Rectal smooth muscle tissue (tissue), 1 donor: Measurements from ENCODE around the gene PSMB7.

Source experiments
- H3K27ac ChIP-seq: one replicate; pipeline ENCODE4 v1.7.0; 2013; ENCODE audit warnings: low read depth, low read length, inconsistent platforms
- H3K27me3 ChIP-seq: one replicate; pipeline ENCODE4 v1.7.0; 2013; ENCODE audit warnings: low read length; ENCODE audit not compliant: control insufficient read depth, insufficient read depth
- H3K36me3 ChIP-seq: one replicate; pipeline ENCODE4 v1.7.0; 2013; ENCODE audit warnings: low read length; ENCODE audit not compliant: control insufficient read depth, insufficient read depth
- H3K4me1 ChIP-seq: one replicate; pipeline ENCODE4 v1.7.0; 2013; ENCODE audit warnings: low read length; ENCODE audit not compliant: control insufficient read depth, insufficient read depth
- H3K4me3 ChIP-seq: one replicate; pipeline ENCODE4 v1.7.0; 2013; ENCODE audit warnings: low read length
- H3K9ac ChIP-seq: one replicate; pipeline ENCODE4 v1.7.0; 2013; ENCODE audit warnings: low read length

The PSMB7 gene

DNA sequence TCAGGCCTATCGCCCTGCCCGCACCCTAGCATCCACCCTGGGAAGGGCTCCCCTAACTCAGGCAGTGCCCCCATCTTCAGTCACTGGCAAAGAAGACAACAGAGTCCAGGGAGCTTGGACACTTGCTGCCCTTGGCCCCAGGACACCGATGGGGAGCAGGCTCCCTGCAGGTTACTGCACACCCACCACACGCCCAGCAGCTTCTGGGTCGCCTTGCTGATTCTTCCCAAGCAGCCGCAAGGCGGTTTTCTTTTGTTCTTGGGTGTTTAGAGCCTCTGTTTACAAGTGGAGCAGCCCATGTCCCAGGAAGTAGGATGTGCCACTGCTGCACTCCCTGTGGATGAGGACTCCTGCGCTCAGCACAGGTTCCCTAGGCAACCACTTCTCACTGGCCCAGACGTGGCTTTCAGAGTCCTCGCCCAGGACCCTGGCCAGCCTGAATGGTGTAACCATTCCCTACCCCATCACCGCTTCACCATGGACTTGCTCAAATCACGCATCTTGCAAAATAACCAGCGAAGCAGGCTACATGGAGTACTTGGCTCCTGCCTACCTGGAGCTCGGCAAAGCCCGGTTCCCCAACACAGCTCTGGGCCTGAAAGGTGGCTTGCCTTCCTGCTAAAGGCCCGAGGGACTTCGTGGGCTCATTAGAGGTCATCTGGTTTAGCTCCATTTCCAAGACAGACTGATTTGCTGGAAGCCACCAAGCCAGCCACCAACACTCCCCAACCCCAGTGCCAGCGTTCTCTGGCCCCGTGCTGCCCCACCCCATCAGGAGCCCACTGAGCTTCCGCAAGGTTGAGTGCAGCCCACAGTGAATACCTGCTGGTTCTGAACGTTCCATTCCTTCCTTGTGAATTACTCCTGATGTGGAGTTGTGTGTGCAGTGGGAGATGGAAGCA is 60.0 kb downstream of the PSMB7 start:
- no peak overlapping the region for H3K4me3 ChIP-seq
- H3K27ac ChIP-seq = no peak overlapping the region
- H3K27me3 ChIP-seq = no peaks in the 10 kb centered on the region
- H3K4me1 ChIP-seq = no peaks in the 10 kb centered on the region
- no peak overlapping the region for H3K9ac ChIP-seq
- H3K36me3 ChIP-seq = peaks cover 26% of the 10 kb centered on the region

DNA sequence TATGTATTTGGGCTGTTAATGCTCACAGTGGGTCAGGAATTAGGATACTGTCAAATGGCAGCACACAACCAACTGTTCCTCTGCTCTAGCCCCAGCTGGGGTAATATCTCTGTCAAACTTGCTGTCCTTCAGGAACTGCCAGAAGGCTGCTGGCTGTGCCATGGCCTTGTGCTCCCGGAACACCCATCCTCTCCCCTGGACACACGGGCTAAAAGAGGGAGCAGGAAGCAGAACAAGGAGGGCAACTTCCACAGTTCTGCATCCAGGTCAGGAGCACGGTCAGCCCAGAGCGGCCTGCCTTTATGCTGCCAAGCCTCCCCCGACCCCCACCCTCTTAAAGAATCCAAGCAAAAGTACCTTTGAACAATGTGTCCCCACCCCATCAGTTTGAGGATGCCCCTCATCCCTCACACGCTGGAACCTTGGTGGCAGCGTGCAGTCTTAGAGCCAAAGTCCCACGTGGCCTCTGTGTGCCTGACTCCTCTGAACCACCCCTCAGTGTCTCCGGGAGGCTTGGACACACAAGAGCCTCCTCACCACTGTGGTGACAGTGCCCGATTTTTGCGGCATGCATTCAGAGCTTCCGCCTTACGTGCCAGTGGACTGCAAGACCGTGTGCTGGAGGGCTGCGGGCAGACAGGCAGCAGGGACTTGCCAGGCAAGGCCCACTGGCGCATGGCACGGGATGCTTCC is 60.8 kb downstream of the PSMB7 start:
- Histone ChIP-seq H3K4me3 (no peak overlapping the region), H3K27me3 (no peaks in the 10 kb centered on the region), H3K27ac (no peak overlapping the region), H3K36me3 (peaks cover 28% of the 10 kb centered on the region), H3K4me1 (no peaks in the 10 kb centered on the region), H3K9ac (no peak overlapping the region)

DNA sequence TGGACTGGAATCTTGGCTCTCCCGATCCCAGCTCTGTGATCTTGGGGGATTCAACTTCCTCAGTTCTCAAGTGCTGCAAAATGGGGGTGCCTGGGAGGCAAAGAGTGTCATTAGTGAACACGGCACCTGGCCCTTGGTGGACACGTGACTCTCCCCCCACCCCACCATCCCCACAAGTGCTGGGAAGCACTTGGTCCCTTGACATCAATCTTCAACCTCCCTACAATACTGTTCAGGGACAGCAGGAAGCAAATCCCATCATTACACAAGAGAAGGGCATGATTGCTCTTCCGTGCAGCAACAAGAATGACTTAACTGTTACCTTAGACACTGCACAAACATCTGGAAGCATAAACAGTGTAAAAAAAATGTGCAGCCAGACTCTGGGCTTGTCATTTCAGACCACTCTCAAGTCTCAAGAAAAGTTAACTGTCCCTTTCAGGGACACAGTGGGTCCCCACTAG is 61.4 kb downstream of the PSMB7 start:
- H3K9ac ChIP-seq = no peak overlapping the region
- no peak overlapping the region for H3K27ac ChIP-seq
- no peaks in the 10 kb centered on the region for H3K27me3 ChIP-seq
- no peak overlapping the region for H3K4me3 ChIP-seq
- no peaks in the 10 kb centered on the region for H3K4me1 ChIP-seq
- H3K36me3 ChIP-seq = peaks cover 29% of the 10 kb centered on the region

DNA sequence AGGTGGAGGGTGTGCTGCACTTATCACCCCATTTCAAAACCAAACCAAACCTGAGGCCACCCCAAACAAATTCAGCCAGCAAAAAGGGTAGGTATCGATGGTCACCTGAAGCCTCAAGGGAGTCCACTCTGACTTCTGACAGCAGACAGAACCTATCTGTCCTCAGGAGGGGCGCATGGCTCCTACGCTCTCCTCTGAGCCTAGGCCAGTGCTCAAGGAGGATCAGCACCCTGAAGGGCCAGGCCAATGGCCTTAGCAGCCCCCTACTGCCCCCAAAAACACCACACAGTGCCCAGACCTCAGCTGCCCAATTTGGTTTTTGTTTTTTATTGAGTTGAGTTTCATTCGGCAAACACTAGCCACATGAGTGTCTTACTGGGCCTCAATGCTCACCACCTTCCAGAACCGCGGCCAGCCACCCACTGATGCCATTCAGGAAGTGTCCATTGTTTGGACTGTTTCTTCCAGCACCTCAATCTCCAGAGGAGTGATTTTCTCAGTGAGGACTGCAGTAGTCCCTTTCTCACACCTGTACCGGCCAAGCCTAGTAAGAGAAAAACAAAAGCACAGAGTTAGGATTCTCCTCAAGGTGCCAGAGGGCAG is 62.0 kb downstream of the PSMB7 start:
- Histone ChIP-seq H3K27me3 (no peaks in the 10 kb centered on the region), H3K4me3 (no peak overlapping the region), H3K27ac (no peak overlapping the region), H3K36me3 (peaks cover 32% of the 10 kb centered on the region), H3K4me1 (no peaks in the 10 kb centered on the region), H3K9ac (no peak overlapping the region)

DNA sequence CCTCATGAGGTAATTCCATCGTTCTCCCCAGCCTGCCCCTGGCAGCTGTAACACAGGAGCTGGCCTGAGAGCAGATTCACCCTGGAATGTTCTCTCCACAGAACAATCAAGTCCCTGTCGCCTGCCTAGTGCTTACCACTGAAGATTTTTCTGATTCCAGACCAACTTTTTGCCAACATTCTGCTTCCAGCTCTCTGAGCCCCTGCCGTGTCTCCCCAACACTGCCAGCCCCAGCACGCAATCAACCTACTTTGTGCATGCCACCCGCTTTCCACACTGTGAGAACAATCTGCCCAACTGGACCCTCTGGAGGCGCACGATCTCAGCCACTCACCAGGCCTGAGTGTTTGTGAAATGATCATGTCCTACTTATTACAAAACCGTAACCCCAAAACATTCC is 62.6 kb downstream of the PSMB7 start:
- H3K36me3 ChIP-seq = peaks cover 32% of the 10 kb centered on the region
- H3K9ac ChIP-seq = no peak overlapping the region
- H3K27me3 ChIP-seq = no peaks in the 10 kb centered on the region
- no peak overlapping the region for H3K27ac ChIP-seq
- H3K4me1 ChIP-seq = no peaks in the 10 kb centered on the region
- H3K4me3 ChIP-seq = no peak overlapping the region

DNA sequence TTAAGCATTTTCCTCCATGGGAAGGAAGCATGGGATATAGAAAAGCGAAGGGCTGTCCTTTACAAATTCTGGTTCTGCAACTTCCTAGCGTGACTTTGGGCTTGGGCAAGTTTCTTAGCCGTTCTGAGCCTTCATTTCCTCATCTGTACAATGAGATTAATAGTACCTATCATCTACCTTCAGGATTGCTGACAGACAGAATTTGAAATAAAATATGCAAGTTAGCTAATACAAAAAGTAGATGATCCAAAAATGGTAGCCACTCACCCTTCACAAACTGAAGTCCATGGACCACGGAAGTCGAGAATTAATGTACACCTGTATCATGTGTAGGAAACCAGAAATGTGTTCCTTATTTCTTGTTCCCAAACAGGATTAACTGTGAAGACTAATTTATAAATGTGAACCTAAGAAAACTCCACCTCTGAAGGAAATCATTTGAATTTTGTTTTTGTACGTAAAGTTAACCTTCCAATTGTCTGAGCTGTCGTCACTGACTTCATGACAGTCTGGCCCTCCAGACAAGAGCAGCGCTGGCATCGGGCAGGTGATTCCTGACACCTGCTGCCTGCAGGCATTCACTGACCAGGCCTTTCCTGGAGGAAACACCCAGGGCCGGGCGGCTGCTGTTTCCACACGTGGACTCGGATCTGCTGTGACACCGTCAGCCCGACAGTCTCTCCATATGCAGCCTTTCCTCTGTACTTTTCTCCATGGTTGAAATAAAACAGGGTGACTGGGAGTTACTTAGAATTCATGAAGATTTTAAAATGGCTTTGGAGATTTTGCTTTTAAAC is 63.4 kb downstream of the PSMB7 start:
- Histone ChIP-seq H3K36me3 (peaks cover 36% of the 10 kb centered on the region), H3K9ac (no peak overlapping the region), H3K4me1 (no peaks in the 10 kb centered on the region), H3K4me3 (no peak overlapping the region), H3K27me3 (no peaks in the 10 kb centered on the region), H3K27ac (no peak overlapping the region)

DNA sequence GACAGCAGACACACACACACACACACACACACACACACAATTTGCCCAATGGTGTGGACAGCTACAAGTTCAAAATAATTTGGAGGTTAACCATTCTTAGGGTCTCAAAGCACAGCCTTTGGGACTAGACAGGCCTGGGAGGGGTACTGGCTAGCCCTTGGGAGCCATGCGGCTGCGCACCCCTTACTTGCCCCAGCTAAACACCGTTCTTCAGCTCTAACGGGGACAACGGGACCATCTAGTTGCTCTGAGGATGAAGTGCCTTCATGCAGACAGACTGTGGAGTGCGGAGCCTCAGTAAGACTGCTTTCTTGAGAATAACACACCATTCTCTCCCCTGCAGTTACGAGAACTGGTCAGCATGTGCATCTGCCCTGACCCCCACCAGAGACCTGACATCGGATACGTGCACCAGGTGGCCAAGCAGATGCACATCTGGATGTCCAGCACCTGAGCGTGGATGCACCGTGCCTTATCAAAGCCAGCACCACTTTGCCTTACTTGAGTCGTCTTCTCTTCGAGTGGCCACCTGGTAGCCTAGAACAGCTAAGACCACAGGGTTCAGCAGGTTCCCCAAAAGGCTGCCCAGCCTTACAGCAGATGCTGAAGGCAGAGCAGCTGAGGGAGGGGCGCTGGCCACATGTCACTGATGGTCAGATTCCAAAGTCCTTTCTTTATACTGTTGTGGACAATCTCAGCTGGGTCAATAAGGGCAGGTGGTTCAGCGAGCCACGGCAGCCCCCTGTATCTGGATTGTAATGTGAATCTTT is 64.6 kb downstream of the PSMB7 start:
- Histone ChIP-seq H3K36me3 (peaks cover 38% of the 10 kb centered on the region), H3K4me1 (no peaks in the 10 kb centered on the region), H3K27me3 (no peaks in the 10 kb centered on the region), H3K4me3 (no peak overlapping the region), H3K27ac (no peak overlapping the region), H3K9ac (no peak overlapping the region)

DNA sequence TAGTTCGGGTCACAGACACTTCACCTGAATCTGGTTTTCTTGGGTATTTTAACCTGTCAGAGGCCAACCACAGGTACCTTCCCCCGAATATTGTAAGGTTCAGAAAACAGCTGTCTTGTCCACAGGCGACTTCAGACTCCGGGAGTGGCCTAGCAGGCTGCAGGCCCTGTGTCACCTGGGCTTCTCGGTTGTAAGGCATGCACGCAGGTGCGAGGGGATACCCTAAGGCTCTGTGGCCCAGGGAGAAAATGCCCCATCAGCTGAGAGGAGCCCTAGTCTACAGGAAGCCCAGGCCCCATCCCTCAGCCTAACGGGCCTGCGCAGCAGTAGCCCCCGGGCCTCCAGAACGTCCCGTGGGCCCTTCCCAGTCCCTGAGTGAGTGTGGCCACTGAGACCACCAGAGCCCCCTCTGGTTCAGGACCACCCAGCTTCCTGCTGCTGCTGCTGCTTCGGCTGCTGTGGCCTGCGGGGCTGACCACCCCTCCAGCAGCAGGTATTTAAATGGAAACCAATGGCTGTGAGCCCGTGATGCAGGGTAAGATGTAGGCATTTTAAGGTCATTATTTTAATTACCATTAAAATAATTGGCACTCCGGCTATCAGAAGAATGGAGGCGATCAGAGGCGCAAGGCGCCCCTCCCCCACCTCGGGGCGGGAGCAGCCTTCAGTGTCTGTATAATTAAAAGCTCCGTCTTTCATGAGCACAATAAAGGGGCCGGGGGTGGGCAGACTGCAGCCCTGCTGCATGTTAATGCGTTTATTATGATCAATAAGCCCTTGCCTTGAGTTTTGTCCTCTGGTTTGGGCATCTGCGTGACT is 65.4 kb downstream of the PSMB7 start:
- Histone ChIP-seq H3K27ac (no peak overlapping the region), H3K4me1 (no peaks in the 10 kb centered on the region), H3K4me3 (no peak overlapping the region), H3K9ac (no peak overlapping the region), H3K27me3 (no peaks in the 10 kb centered on the region), H3K36me3 (peaks cover 34% of the 10 kb centered on the region)

DNA sequence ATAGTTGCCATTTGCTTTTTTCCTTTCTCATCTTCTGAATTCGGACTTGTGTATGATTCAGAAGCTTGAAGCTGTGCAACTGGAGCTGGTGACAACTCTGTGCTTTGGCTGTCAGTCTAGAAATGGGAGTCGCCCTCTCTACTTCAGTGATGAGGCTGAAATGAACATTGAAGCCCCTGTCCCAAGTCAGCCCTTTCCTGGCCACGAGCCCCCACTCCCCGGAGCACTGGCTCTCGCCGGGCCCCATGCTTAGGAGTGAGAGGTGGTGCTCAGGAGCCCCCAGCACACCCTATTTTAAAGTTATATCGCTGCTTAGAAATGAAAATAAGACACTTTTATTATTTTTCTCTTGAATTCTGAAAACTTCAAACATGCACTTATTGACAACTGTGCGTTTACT is 66.0 kb downstream of the PSMB7 start:
- peaks cover 33% of the 10 kb centered on the region for H3K36me3 ChIP-seq

DNA sequence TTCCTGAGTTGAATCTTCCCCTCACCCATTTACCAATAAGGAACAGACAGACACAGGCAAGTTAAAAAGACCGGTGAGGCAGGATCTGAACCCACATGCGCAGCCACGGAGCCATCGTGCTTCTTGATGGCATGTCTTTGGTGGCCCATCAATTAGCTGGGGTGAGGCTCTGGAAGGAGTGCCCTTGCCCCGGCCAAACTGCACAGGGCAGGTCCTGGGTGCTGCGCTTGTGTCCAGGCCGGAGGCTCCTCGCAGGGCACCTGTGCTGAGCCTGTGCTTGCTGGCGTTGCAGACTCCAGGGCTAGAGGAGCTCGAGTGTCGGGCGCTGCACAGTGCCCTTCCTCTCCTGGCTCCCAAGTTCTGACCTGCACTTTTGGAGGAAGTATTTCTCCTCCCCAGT is 66.4 kb downstream of the PSMB7 start:
- Histone ChIP-seq H3K27ac (no peak overlapping the region), H3K36me3 (peaks cover 33% of the 10 kb centered on the region), H3K4me1 (no peaks in the 10 kb centered on the region), H3K4me3 (no peak overlapping the region), H3K27me3 (no peaks in the 10 kb centered on the region), H3K9ac (no peak overlapping the region)

More for the DNA sequence above, 66.0 kb downstream of the PSMB7 start:
- Histone ChIP-seq H3K4me1 (no peaks in the 10 kb centered on the region), H3K27ac (no peak overlapping the region), H3K27me3 (no peaks in the 10 kb centered on the region), H3K4me3 (no peak overlapping the region), H3K9ac (no peak overlapping the region)

DNA sequence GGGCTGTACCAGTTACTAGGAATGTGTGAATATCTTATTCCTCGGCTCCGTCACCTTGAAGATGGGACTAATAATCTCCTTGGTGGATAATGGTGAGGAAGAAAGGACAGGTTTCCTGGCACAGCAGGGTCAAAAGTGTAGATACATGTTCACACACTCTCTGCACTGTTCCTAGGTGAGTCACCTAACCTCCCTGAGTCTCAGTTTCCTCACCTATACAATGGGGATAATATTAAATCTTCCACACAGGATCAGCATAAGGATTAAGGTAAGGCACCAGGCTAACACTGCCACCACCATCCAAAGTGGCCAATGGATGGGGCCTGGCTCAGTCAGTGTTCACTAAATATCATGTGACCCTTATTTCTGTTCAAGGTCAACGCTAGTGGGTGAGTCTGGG is 66.9 kb downstream of the PSMB7 start:
- no peak overlapping the region for H3K27ac ChIP-seq
- H3K4me1 ChIP-seq = no peaks in the 10 kb centered on the region
- peaks cover 33% of the 10 kb centered on the region for H3K36me3 ChIP-seq
- H3K4me3 ChIP-seq = no peak overlapping the region
- no peaks in the 10 kb centered on the region for H3K27me3 ChIP-seq
- no peak overlapping the region for H3K9ac ChIP-seq
